Measurements from ENCODE around the gene ZNF473.
"Not testable (repeated sequence)": the region's sequence is repeated elsewhere in the genome, so short reads cannot be mapped to it uniquely, and the experiment has no call there.

The ZNF473 gene

DNA sequence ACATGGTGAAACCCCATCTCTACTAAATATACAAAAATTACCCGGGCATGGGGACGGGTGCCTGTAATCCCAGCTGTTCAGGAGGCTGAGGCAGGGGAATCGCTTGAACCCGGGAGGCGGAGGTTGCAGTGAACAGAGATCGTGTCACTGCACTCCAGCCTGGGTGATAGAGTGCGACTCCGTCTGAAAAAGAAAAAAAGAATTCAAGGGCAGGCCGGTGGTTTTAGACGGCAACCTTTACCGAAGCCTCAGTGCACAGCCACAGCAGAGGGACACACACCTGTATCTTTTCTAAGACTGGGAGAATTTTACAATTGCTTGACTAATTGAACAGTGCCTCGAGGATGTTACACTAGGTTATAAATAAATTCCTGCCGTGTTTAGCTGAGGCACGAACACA is 73.9 kb downstream of the ZNF473 start:
- not testable (repeated sequence) for DNase-seq (ENCODE audit: low spot score)

DNA sequence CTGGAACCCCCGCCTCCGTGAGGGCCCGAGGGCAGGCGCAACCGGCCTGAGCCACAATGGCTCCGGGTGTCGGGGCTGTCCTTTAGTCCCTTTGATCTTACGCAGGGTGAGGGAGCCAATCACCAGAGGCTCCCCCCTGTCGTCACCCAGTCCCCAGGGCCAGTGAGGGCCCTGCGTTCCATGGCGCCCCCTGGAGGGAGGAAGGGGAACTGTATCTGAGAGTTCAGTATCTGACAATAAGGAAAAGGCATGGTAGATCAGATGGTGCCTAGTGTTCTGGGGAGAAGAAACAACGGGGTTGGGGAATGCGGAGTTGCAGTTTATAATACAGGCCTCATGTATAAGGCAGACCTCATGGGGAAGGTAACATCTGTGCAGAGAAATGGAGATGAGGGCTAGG is 75.1 kb downstream of the ZNF473 start:
- DNase-seq (ENCODE audit: low spot score), result not testable (repeated sequence)
